GM18873 (cell line): ENCODE data around the gene TMEM221.

ENCODE experiments used
- ATAC-seq: cut with Tn5 transposase; IDR thresholded peaks from one replicate; pipeline ENCODE4 v1.9.1; 2021; ENCODE audit warnings: mild to moderate bottlenecking, moderate library complexity, moderate number of reproducible peaks; ENCODE audit not compliant: unreplicated experiment, low FRiP score

TMEM221 gene

GRCh38 chr19:17448131-17448967, at the start of gene TMEM221:
TSS of gene TMEM221 (minus strand) at chr19:17448668. CDS start at chr19:17448462, 206 bp downstream.
- ATAC-seq = no peak

GRCh38 chr19:17497149-17497798, 48.8 kb upstream of the TMEM221 start:
- no peak for ATAC-seq

- peak; percentile 50 for ATAC-seq
These were observed 48.0 kb upstream of the TMEM221 start for GRCh38 chr19:17496337-17496997.

GRCh38 chr19:17495639-17496296, 47.3 kb upstream of the TMEM221 start:
- no peak for ATAC-seq

- no peak for ATAC-seq
These were observed 42.8 kb upstream of the TMEM221 start for GRCh38 chr19:17491287-17491686.

- ATAC-seq = no peak
These were observed 41.9 kb upstream of the TMEM221 start for GRCh38 chr19:17490411-17490810.

GRCh38 chr19:17489392-17490030, 41.0 kb upstream of the TMEM221 start:
- no peak for ATAC-seq

GRCh38 chr19:17488593-17489391, 40.3 kb upstream of the TMEM221 start:
- ATAC-seq = no peak

- ATAC-seq = no peak
These were observed 39.0 kb upstream of the TMEM221 start for GRCh38 chr19:17487284-17488121.

GRCh38 chr19:17486545-17487240, 38.2 kb upstream of the TMEM221 start:
- ATAC-seq = no peak

- ATAC-seq = no peak
These were observed 36.2 kb upstream of the TMEM221 start for GRCh38 chr19:17484520-17485185.

- no peak for ATAC-seq
These were observed 35.1 kb upstream of the TMEM221 start for GRCh38 chr19:17483605-17484002.

- ATAC-seq = no peak
These were observed 34.6 kb upstream of the TMEM221 start for GRCh38 chr19:17482877-17483604.

GRCh38 chr19:17481986-17482385, 33.5 kb upstream of the TMEM221 start:
- ATAC-seq = no peak

- no peak for ATAC-seq
These were observed 30.9 kb upstream of the TMEM221 start for GRCh38 chr19:17479325-17479791.

- no peak for ATAC-seq
These were observed 27.2 kb upstream of the TMEM221 start for GRCh38 chr19:17475541-17476115.
